NCI-H146 (cell line): ENCODE measurements around the gene DEAF1.
"Not testable (repeated sequence)": the region's sequence is repeated elsewhere in the genome, so short reads cannot be mapped to it uniquely, and the experiment has no call there.

ENCODE experiments used
- DNase-seq: peaks from one replicate; lab custom pipeline; 2025; lab: John Stamatoyannopoulos, UW

DEAF1 gene, protein sequence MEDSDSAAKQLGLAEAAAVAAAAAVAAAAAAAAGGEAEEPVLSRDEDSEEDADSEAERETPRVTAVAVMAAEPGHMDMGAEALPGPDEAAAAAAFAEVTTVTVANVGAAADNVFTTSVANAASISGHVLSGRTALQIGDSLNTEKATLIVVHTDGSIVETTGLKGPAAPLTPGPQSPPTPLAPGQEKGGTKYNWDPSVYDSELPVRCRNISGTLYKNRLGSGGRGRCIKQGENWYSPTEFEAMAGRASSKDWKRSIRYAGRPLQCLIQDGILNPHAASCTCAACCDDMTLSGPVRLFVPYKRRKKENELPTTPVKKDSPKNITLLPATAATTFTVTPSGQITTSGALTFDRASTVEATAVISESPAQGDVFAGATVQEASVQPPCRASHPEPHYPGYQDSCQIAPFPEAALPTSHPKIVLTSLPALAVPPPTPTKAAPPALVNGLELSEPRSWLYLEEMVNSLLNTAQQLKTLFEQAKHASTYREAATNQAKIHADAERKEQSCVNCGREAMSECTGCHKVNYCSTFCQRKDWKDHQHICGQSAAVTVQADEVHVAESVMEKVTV

DNA sequence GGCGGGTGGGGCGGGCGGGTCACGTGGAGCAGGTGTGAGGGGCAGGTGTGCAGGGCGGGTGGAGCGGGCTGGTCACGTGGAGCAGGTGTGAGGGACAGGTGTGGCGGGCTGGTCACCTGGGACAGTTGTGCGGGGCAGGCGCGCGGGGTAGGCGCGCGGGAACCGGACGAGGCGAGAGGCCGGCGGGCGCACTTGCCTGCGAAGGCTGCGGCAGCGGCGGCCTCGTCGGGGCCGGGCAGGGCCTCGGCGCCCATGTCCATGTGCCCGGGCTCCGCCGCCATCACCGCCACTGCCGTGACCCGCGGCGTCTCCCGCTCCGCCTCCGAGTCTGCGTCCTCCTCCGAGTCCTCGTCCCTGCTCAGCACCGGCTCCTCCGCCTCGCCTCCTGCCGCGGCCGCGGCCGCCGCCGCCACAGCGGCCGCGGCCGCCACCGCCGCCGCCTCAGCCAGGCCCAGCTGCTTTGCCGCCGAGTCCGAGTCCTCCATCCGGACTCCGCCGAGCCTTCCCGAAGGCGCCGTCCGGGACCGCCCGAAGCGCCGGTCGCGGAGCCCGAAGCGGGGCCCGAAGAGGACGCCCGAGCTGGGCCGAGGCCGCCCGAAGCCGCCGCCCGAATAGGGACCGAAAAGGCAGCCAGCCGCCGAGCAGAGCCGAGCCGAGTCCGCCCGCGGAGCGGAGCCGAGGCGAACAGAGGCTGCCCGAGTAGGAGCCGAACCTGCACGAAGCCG is at the start of gene DEAF1:
DEAF1 (minus strand) TSS at position 660 of the 725 bp plus-strand sequence; CDS start at position 485, 175 bp downstream.
- DNase-seq, result peak; percentile 97

DNA sequence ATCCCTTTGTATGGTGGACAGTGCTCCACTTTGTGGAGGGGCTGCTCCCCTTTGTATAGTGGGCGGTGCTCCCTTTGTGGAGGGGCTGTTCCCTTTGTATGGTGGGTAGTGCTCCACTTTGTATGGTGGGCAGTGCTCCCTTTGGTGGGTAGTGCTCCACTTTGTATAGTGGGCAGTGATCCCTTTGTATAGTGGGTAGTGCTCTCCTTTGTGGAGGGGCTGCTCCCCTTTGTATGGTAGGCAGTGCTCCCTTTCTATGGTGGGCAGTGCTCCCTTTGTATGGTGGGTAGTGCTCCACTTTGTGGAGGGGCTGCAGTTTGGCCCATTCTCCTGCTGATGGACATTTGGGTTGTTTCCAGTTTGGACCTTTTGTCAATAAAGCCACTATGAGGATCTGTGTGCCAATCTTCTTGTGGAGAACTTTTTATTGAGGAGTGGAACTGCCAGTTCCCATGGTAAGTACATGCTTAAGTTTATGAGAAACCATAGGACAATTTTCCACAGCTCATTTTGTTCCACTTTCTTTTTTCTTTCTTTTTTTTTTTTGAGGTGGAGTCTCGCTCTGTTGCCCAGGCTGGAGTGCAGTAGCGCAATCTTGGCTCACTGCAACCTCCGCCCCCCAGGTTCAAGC is 47.7 kb upstream of the DEAF1 start:
- no peak for DNase-seq

DNA sequence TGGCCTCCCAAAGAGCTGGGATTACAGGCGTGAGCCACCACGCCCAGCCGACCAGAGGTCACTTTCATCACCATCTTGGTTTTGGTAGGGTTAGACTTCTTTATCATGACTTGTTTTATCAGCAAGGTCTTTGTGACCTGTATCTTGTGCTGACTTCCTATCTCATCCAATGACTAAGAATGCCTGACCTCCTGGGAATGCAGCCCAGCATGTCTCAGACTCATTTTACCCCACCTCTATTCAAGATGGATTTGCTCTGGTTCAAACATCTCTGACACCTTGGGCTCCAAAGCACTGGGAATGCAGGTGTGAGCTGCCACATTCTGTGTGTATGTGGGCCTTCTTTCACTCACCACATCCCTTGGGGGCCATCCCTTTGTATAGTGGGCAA is 47.1 kb upstream of the DEAF1 start:
- DNase-seq, result no peak

DNA sequence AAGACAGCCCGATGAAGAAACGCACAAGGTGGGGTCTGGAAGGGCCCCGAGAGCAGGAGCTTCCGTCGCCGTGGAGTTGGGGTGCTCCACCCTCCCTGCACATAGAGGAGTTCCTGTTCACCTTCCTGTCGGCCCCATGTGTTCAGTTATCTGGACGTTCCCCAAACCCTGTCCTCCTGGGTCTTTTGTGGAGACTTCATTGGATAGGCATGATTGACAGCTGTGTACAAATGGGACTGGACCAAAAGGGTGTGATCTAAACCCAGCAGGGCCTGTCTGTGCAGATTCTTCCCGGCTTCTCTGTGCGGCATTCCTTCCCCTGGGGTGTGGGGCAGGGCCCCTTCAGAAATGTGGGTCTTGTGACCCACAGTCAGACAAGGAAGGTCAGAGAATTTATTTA is 42.9 kb upstream of the DEAF1 start:
- not testable (repeated sequence) for DNase-seq

DNA sequence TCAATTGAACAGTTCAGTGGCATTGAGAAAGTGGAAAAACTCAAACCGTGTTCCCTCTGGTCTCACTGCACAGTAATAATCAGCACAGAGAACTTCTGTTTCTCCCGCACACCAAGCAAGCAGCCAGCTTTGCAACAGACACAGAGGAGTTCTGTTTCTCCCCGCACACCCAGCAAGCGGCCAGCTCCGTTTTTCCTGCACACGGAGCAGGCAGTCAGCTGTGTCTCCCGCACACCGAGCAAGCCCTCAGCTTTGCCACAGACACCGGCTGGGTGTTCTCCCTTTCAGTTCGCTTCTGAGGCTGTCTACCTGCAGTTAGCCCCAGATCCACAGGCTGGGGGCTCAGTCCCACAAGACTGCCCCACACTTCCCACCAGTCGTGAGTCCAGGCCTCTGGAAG is 42.3 kb upstream of the DEAF1 start:
- no peak for DNase-seq

DNA sequence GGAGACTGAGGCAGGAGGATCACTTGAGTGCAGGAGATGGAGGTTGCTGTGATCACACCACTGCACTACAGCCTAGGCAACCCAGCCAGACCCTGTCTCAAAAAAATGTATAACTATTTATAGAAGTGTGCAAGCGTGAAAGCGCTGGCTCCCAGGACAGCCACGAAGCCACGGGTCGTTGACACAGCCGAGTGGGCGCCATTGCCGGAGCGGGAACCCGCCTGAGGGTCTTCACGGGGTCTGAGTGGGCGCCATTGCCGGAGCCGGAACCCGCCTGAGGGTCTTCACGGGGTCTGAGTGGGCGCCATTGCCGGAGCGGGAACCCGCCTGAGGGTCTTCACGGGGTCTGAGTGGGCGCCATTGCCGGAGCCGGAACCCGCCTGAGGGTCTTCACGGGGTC is 39.5 kb upstream of the DEAF1 start:
- not testable (repeated sequence) for DNase-seq

DNA sequence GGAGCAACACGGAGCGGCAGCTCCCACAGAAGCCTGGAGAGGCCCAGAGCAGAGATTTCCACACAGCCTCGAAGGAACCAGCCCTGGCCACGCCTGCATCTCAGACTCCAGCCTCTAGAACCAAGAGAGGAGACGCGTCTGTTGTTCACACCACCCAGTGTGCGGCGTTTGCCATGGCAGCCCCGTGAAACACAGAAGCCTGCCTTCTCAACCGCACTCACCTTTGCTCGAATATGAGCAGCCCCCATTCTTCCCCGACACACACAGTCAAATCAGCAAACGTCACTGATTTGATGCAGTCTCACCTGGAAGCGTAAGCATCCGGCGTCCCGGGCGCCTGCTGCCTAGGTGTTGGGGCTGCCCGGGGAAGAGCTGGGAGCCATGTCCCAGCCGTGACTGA is 38.0 kb upstream of the DEAF1 start:
- peak; percentile 33 for DNase-seq

DNA sequence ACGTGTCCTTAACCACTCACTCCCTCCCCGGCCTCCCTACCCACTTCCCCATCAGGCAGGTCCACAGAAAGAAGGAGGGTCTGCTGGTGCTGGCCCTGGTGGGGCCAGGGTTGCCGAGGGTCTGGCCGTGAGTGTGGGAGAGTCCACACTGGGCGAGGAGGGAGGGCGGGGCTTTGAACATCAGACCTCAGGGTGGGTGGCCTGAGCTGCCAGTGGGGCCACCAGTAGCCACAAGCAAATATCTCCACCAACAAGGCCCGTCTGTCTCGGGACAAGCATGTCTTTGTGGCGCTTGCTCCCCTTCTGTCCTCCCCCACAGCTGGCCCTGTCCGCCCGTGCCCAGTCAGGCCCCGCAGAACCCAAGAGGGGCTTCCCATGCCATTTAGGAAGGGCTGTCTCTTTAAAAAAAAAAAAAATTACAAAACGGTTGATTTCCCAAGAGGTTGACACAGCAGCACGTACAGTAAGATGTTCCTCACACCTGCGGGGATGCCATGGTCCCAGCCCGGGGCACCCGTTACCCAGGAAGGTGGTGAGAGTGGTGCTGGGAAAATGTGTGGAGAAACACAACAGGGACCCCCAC is 34.6 kb upstream of the DEAF1 start:
- DNase-seq, result no peak

DNA sequence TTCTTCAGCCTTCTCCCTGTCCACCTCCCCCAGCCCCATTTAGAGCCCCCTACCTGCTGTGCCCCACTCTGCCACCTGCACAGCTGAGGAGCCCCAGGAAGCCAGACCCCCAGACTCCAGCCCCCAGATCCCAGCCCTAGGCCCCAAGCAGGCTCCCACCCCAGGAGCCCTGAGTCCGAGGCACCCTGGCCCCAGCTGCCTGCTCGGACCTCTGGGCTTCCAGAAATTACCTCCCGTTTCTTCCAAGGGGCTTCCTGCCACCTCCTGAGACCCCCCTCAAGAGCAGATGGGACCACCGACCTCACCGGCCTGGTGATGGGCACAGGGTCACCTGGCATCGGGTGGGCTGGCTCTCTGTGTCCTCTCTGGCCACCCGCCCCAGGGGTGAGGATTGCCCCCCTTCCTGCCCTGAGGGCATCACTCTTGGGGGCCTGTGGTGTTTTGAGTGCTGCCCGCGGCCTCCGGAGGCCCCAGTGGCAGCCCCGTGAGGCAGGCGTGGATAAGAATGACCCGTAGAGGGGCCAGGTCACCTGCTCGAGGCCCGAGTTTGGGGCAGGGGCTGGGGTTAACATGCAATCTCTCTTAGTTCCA is 34.0 kb upstream of the DEAF1 start:
- no peak for DNase-seq

DNA sequence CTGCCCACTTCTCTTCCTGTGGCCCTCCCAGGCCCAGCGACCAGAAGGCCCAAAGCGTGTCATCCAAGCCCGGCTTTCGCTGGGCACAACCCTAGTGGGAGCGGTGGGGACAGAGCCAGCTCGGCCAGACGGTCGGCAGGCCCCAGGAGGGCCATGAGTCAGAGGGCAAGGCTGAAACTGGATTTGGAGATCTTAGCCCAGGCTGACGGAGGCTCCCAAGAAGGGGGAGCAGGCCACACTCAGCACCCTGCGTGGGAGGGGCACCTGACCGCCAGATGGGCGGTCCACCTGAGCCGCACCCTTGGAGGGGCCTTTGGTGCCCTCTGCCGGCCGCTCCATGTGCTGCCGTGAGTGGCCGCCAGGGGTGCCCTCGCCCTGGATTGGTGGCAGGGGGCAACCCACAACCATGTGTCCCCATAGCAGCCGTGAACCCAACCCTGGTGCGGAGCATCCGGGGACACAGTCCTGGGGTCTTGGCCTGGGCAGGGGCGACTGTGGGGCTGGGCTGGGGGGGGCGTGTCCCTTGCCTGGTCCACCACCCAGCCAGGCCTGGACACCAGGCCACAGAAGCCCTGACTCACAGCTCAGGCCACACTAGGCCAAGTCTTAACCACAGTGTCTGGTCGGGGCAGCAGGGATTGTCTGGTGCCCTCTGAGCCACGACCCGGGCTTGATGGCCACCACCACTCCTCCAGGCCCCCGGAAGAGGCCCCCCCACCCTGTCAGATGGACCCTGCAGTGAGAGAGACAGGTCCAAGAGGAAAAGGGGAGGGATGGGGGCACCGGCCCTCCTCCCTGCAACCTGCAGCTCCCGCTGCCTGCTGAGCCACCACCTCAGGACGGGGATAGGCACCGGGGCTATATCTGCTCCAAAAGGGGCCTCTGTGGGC is 33.1 kb upstream of the DEAF1 start:
- peak; percentile 61 for DNase-seq

DNA sequence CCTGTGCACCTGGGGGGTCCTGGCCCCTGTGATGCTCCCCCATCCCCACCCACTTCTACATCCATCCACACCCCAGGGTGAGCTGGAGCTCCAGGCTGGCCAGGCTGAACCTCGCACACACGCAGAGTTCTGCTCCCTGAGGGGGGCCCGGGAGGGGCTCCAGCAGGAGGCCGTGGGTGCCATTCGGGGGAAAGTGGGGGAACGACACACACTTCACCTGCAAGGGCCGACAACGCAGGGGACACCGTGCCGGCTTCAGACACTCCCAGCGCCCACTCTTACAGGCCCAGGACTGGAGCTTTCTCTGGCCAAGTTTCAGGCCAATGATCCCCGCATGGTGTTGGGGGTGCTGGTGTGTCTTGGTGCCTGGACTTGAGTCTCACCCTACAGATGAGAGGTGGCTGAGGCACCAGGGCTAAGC is 32.3 kb upstream of the DEAF1 start:
- DNase-seq, result no peak

DNA sequence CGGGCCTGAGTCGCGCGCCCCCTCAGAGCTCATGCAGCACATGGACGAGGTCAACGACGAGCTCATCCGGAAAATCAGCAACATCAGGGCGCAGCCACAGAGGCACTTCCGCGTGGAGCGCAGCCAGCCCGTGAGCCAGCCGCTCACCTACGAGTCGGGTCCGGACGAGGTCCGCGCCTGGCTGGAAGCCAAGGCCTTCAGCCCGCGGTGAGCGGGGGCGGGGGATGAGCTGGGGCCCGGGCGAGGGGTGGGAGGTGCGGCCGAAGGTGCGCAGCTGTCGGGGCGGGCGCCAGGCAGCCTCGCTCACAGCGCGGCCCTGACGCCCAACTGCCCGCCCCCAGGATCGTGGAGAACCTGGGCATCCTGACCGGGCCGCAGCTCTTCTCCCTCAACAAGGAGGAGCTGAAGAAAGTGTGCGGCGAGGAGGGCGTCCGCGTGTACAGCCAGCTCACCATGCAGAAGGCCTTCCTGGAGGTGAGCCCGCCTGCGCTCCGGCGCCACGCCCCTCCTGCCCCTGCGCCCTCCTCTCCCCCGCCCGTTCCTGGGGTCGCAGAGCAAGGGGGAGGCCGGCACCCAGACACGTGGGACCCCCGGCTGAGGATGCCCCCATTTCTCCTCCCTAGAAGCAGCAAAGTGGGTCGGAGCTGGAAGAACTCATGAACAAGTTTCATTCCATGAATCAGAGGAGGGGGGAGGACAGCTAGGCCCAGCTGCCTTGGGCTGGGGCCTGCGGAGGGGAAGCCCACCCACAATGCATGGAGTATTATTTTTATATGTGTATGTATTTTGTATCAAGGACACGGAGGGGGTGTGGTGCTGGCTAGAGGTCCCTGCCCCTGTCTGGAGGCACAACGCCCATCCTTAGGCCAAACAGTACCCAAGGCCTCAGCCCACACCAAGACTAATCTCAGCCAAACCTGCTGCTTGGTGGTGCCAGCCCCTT is 31.5 kb upstream of the DEAF1 start:
- peak; percentile 86 for DNase-seq

DNA sequence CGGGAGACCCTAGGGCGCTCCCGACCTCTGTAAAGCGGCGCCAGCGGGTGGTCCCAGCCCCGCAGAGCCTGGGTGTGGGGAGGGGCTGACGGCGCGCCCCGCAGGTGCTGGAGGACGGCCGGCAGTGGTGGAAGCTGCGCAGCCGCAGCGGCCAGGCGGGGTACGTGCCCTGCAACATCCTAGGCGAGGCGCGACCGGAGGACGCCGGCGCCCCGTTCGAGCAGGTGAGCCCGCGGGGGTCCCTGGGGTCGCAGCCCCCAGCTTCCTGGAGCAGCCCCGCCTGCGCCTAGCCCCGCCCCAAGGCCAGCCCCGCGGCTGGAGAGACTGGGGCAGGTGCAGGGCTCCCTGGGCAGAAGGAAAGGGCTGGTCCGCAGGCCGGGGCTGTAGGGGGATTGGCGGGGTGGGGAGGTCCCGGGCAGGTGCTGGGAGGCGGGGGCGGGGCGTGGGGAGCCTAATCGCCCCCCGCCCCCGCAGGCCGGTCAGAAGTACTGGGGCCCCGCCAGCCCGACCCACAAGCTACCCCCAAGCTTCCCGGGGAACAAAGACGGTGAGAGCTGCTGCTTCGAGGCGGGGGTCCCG is 30.7 kb upstream of the DEAF1 start:
- DNase-seq, result peak; percentile 79

DNA sequence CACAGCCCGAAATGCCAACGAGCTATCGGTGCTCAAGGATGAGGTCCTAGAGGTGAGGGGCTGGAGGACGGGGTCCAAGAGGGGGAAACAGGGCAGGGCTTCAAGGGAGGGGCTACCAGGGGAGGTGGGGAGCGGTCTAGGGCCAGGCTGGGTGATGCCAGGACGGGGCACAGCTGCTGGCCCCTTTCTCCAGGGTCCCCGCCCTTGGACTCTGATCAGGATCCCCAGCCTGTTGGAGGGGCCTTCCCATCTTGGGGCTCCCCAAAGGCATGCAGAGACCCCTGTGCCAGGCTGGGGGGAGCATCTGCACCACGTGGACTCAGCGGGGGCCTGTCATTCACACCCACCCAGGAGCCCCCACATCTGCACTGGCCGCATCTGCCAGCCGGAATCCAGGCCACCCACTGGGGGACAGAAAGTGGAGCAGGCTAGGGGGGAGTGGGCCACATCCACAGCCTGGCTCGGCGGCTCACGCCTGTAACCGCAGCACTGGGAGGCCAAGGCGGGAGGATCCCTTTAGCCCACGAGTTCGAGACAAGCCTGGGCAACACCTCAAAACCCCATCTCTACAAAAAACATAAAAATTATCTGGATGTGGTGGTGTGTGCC is 29.9 kb upstream of the DEAF1 start:
- DNase-seq, result no peak

DNA sequence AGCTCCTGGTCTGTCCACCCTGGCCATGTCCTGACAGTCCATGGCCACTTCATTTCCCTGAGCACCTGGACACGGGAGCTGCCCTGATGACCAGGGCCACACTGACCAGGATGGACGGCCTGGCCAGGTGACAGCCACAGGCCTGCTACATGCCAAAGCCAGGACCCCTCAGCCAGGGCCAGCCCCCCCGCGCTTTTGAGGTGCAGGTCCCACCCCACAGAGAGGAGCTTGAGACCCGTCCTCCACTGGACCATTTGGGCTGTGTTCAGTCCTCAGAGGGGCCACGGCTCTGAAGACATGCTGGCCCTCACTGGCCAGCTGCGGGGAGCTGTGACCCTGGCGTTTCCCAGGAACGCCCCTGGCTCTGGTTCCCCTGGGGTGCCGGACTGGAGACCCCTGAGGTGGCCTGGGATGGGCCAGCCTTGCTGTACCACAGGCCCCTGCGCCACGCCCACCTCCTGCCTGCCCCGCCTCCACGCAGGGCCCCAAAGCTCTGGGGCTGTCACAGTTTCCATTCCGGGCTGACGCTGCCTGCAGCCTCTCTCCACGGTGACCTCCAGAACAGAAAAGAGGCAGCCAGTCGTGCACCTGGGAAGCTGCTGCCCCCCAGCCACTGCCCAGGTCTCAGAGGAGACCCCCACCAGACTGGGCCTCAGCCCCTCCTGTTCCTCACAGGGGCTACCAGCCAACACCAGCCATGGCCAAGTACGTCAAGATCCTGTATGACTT is 29.2 kb upstream of the DEAF1 start:
- no peak for DNase-seq

DNA sequence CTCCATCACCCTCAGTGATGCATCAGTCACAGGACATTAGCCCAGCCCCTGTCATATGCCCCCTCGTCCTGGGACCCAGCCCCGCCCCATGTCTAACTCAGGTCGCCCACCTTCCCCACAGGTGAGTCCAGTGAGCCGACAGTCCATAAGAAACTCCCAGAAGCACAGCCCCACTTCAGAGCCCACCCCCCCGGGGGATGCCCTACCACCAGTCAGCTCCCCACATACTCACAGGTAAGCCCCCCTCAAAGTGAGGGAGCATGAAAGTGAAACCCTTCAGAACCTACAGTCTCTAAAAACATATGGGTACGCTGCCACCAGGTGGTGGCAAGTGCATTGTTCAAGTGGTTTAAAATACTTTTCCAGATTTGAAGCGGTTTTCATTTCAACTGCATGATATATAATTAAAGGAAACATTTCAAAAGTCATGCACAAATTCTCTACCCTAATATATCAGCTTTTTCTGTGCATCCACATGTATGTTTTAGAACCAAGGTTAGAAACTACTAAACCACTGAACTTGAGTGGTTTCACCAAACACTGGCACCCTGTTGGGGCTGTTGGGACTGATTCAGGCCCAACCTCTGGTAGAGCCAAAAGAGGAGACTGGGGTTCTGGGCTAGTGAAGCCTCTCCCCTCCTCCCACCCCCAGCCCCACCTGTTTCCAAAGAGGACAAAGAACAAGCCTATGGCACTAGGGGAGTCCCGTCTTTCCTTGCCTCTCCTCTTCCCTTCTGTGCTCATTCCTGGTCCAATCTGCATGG is 28.3 kb upstream of the DEAF1 start:
- DNase-seq, result peak; percentile 54

DNA sequence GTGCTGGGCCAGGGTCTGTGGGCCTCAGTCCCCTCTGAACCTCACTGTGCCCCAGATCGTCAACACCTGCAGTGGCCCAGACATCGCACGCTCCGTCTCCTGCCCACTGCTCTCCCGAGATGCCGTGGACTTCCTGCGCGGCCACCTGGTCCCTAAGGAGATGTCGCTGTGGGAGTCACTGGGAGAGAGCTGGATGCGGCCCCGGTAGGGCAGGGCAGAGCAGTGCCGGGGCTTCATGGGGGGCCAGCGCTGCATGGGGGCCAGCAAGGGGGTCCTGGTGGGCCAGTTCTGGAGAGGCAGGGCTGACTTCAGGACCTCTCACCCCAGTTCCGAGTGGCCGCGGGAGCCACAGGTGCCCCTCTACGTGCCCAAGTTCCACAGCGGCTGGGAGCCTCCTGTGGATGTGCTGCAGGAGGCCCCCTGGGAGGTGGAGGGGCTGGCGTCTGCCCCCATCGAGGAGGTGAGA is 27.4 kb upstream of the DEAF1 start:
- no peak for DNase-seq
